Measurements from ENCODE around the gene SLC30A2. TPM values are rescaled to one million over a fixed set of nuclear protein-coding genes. Genes with fewer than 3 reads are reported as not detected.

SLC30A2 gene
- total and polyA plus RNA-seq, 9 of the 15 experiments (the other 6 are each of a cell fraction or from before 2014, with no cell fraction given): 0.01 to 0.18 (median 0.06) TPM; not detected in 3

DNA sequence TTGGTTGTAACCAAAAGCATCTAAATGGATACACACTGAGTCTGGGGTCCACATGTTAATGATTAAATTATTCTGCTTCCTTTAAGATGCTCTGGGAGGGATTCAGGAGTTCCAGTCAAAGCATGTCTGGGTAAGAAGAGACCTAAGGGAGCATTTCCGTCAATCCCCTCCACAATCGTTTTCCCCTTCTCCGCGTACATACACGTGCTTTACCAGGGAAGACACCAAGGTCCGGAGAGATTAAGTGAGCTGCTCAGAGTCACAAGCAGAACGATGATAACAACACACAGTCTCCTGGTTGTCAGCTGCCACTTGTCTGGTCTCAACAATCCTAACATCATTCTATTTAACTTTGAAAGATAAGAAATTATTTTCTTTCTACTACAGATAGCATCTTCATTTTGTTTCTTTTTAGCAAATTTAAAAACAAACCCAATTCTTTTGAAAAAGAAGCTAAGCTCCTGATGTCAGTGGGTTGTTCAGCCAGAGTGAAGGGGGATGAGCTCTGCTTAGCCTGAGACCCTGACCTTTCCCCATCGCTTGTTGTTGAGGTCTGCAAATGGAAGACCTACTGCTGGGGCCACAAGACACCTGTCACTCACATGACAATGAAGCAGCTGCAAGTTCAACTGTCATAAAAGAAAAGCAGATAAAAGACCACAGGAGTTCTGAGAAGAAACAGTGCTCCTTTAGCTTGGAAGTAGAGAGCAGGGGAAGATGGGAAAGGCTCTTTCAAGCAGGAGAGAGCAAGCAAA lies 52.5 kb downstream of the SLC30A2 start (continued):
- TF ChIP-seq MNT (conservative IDR thresholded peaks at IDR 0.05): peak; percentile 77 to 83
- TF ChIP-seq ELF2 (CRISPR knock-in tag; IDR thresholded peaks at IDR 0.05): no peak
- peak; percentile 2; the same call in 1 of the 2 replicates for TF ChIP-seq NBN (IDR thresholded peaks at IDR 0.05; ENCODE audit: low read depth)
- peak in 1 of 2 experiments; percentile 63; a peak in 3 of 4 replicates for TF ChIP-seq KDM1A (IDR thresholded peaks at IDR 0.05)
- peak in 1 of 2 experiments; percentile 72; a peak in 2 of 4 replicates for TF ChIP-seq HDAC1 (IDR thresholded peaks at IDR 0.05)
- TF ChIP-seq ZEB2 (IDR thresholded peaks at IDR 0.05): peak; percentile 29; the same call in 1 of the 2 replicates
- TF ChIP-seq E2F6 (IDR thresholded peaks at IDR 0.05; ENCODE audit: borderline replicate concordance in 1 of 2, extremely low read depth in 1 of 2, insufficient read depth in 1 of 2, insufficient read length in 1 of 2, low read depth in 1 of 2, low read length in 1 of 2, poor library complexity in 1 of 2, severe bottlenecking in 1 of 2): peak in 1 of 2 experiments; percentile 51
- TF ChIP-seq KLF1 (tag; IDR thresholded peaks at IDR 0.05): no peak
- peak; percentile 73 for TF ChIP-seq MYC (IDR thresholded peaks at IDR 0.05; ENCODE audit: low read depth, low read length)
- TF ChIP-seq MYC (CRISPR knock-in tag; IDR thresholded peaks at IDR 0.05; ENCODE audit: borderline replicate concordance, low read depth): peak; percentile 52; the same call in 1 of the 2 replicates
- peak in 1 of 2 experiments; percentile 75; a peak in 2 of 4 replicates for TF ChIP-seq ZNF318 (IDR thresholded peaks at IDR 0.05; ENCODE audit: borderline replicate concordance in 1 of 2, low read depth in 1 of 2)
- TF ChIP-seq ZNF121 (CRISPR knock-in tag; conservative IDR thresholded peaks at IDR 0.05): no peak
- TF ChIP-seq CHCHD3 (CRISPR knock-in tag; IDR thresholded peaks at IDR 0.05): no peak
- peak; percentile 26; the same call in 1 of the 2 replicates for TF ChIP-seq EP400 (IDR thresholded peaks at IDR 0.05)
- peak; percentile 73; the same call in 1 of the 2 replicates for TF ChIP-seq SOX6 (IDR thresholded peaks at IDR 0.05)
- TF ChIP-seq ZNF354B (CRISPR knock-in tag; IDR thresholded peaks at IDR 0.05): no peak
- TF ChIP-seq FOXK2 (conservative IDR thresholded peaks at IDR 0.05 in 1 of 2, IDR thresholded peaks at IDR 0.05 in 1 of 2; ENCODE audit: low read depth in 2 of 2): peak; percentile 24 to 28; a peak in 2 of 4 replicates
